Neural cell (in vitro differentiated cells): ENCODE data around the gene HOOK1. TPM values are rescaled to one million over a fixed set of nuclear protein-coding genes. Genes with fewer than 3 reads are reported as not detected.
"Not testable (repeated sequence)": the region's sequence is repeated elsewhere in the genome, so short reads cannot be mapped to it uniquely, and the experiment has no call there.

Experiments
- H2AFZ ChIP-seq: fragments of 200-600, 300-800 bp; sonication (generic), shearing (Covaris generic); 2 replicates; pipeline ENCODE4 v1.6.0; 2014; ENCODE audit warnings: low read depth, mild to moderate bottlenecking, antibody characterized with exemption, low read length, moderate library complexity
- H3F3A ChIP-seq: fragments of 200-600 bp; shearing (Covaris generic); 2 replicates; pipeline ENCODE4 v1.6.1; 2016; ENCODE audit warnings: mild to moderate bottlenecking, moderate library complexity, mixed read lengths, antibody characterized with exemption, low read length; ENCODE audit not compliant: insufficient read depth, poor library complexity, severe bottlenecking
- H3K27ac ChIP-seq: fragments of 200-600, 300-800 bp; sonication (generic), shearing (Covaris generic); 2 replicates; pipeline ENCODE4 v1.5.1; 2014; ENCODE audit warnings: mild to moderate bottlenecking, low read length, moderate library complexity
- H3K27me3 ChIP-seq: fragments of 300-800, 200-600 bp; sonication (generic), shearing (Covaris generic); 2 replicates; pipeline ENCODE4 v1.6.0; 2014; ENCODE audit warnings: mild to moderate bottlenecking, low read depth, low read length, moderate library complexity; ENCODE audit not compliant: insufficient read depth
- H3K36me3 ChIP-seq: fragments of 300-800, 200-600 bp; sonication (generic), shearing (Covaris generic); 2 replicates; pipeline ENCODE4 v1.5.1; 2014; ENCODE audit warnings: mild to moderate bottlenecking, antibody characterized with exemption, low read length, moderate library complexity; ENCODE audit not compliant: insufficient read depth
- H3K4me2 ChIP-seq: fragments of 300-800, 200-600 bp; sonication (generic), shearing (Covaris generic); 2 replicates; pipeline ENCODE4 v1.6.0; 2014; ENCODE audit warnings: mild to moderate bottlenecking, low read length
- H3K4me3 ChIP-seq: fragments of 300-800, 200-600 bp; sonication (generic), shearing (Covaris generic); 2 replicates; pipeline ENCODE4 v1.5.1; 2014; ENCODE audit warnings: mild to moderate bottlenecking, low read length, moderate library complexity
- H3K79me2 ChIP-seq: fragments of 200-600 bp; shearing (Covaris generic); replicated peaks from 2 replicates; pipeline ENCODE4 v1.6.0; 2014; ENCODE audit warnings: mild to moderate bottlenecking, low read length, moderate library complexity; ENCODE audit not compliant: insufficient read depth
- H3K9ac ChIP-seq: fragments of 300-800, 200-600 bp; sonication (generic), shearing (Covaris generic); 2 replicates; pipeline ENCODE4 v1.6.1; 2016; ENCODE audit warnings: mild to moderate bottlenecking, low read length, mixed read lengths
- H3K9me2 ChIP-seq: fragments of 200-600 bp; shearing (Covaris generic); 2 replicates; pipeline ENCODE4 v1.6.1; 2016; ENCODE audit warnings: mild to moderate bottlenecking, low read length, mixed read lengths; ENCODE audit not compliant: insufficient read depth
- H3K9me3 ChIP-seq: fragments of 200-600, 300-800 bp; sonication (generic), shearing (Covaris generic); 2 replicates; pipeline ENCODE4 v1.6.1; 2016; ENCODE audit warnings: mild to moderate bottlenecking, mixed run types, low read length, moderate library complexity, mixed read lengths
- H4K20me1 ChIP-seq: fragments of 200-600 bp; shearing (Covaris generic); 2 replicates; pipeline ENCODE4 v1.6.1; 2016; ENCODE audit warnings: mild to moderate bottlenecking, mixed run types; ENCODE audit not compliant: insufficient read depth
- EP300 ChIP-seq: fragments of 450-650 bp; conservative IDR thresholded peaks from 2 replicates; pipeline ENCODE4 v1.6.1; 2014; ENCODE audit warnings: antibody characterized with exemption, mild to moderate bottlenecking, moderate library complexity; ENCODE audit not compliant: poor library complexity, severe bottlenecking
- POLR2AphosphoS5 ChIP-seq: IDR thresholded peaks from 2 replicates; pipeline ENCODE4 v1.6.1; 2012
- RAD21 ChIP-seq: fragments of 450-650 bp; conservative IDR thresholded peaks from 2 replicates; pipeline ENCODE4 v1.6.1; 2014; ENCODE audit warnings: antibody characterized with exemption, mild to moderate bottlenecking, moderate library complexity
- SMC3 ChIP-seq: fragments of 450-650 bp; conservative IDR thresholded peaks from 2 replicates; pipeline ENCODE4 v1.6.1; 2014; ENCODE audit warnings: antibody characterized with exemption, mild to moderate bottlenecking, moderate library complexity; ENCODE audit not compliant: poor library complexity
- TAF1 ChIP-seq: IDR thresholded peaks from 2 replicates; pipeline ENCODE4 v1.6.1; 2012; ENCODE audit warnings: low read depth
- polyA plus RNA-seq: library from polyadenylated mRNA; depleted of rRNA; stranded (reverse); fragments of >200 nt; gene quantifications from 2 replicates; pipeline ENCODE4 v1.2.3, GENCODE V29; 2014
- TF ChIP-seq, protein P1 (sequence below): fragments of 450-650 bp; IDR thresholded peaks from 2 replicates; pipeline ENCODE4 v1.5.1; 2014; ENCODE audit warnings: antibody characterized with exemption, mild to moderate bottlenecking, moderate library complexity; ENCODE audit not compliant: poor library complexity, severe bottlenecking

The HOOK1 gene
- polyA plus RNA-seq, 1 donor from 2014 or later, result 27.5 TPM

DNA sequence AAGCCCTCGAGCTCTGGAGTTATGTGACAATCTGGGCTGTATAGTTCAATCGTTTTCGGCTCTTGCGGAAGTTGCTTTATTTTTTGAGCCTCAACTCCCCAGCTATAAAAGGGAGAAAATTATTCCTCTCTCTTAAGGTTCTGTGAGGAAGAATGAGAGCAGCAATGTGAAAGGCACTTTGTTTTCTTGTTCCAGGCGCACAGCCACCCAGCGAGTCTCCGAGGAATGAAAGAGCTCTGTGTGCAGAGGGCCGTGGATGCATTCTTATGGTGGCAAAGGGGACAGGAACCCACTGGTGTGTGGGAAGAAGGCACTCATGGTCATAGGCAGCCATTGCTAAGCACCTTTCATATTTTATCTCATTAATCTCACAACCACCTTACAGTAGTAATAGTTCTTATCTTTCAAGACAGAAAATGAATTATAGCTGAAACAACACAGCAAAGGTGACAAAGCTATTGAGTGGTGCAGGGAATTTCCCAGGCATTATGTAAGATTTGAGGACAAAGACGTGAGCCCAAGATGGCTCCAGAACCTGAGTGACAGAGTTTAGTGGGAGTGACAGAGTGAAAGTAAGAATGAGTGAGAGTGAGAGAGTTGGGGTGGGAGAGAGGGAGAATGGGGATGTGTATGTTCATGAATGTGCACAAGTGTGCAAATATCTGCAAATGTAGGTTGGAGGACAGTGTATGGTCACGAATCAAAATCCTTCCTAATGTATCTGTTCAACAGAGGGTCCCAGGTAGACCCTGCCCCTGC lies 102.5 kb downstream of the HOOK1 start:
- Histone ChIP-seq H3K27me3 (no peaks in the 10 kb centered on the region), H3K36me3 (no peaks in the 10 kb centered on the region), H3K9ac (no peak overlapping the region), H3K4me3 (no peak overlapping the region), H3F3A (no peaks in the 10 kb centered on the region), H4K20me1 (no peaks in the 10 kb centered on the region), H3K4me2 (no peak overlapping the region), H3K9me3 (no peaks in the 10 kb centered on the region), H2AFZ (no peak overlapping the region), H3K9me2 (no peaks in the 10 kb centered on the region), H3K79me2 (no peaks in the 10 kb centered on the region), H3K27ac (no peak overlapping the region)
- TF ChIP-seq SMC3 (no peak), TAF1 (no peak)

DNA sequence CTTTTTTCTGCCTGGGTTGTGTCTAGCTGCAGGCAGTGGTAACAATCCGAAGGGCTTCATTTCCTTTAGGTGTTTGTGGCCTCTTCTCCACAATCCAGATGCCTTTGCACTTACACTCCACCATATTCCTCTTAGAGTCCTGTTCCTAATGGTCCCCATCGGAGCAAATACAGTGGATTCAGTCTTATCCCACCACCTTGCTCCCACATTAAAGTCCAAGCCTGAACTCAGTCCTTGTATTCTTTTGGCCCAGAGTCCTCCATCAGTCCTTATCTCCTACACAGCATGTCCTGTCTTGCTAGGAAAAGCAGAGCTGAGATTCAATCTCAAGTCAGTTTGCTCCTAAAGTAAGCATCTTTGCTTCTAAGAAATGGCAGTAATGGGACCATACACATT lies 103.0 kb downstream of the HOOK1 start:
- Histone ChIP-seq H3K27me3 (no peaks in the 10 kb centered on the region), H3K9me2 (no peaks in the 10 kb centered on the region), H4K20me1 (no peaks in the 10 kb centered on the region), H3K27ac (no peak overlapping the region), H3K4me3 (no peak overlapping the region), H3K9ac (no peak overlapping the region), H2AFZ (no peak overlapping the region), H3F3A (no peaks in the 10 kb centered on the region), H3K36me3 (no peaks in the 10 kb centered on the region), H3K79me2 (no peaks in the 10 kb centered on the region), H3K9me3 (no peaks in the 10 kb centered on the region), H3K4me2 (no peak overlapping the region)
- TF ChIP-seq, protein P1, sequence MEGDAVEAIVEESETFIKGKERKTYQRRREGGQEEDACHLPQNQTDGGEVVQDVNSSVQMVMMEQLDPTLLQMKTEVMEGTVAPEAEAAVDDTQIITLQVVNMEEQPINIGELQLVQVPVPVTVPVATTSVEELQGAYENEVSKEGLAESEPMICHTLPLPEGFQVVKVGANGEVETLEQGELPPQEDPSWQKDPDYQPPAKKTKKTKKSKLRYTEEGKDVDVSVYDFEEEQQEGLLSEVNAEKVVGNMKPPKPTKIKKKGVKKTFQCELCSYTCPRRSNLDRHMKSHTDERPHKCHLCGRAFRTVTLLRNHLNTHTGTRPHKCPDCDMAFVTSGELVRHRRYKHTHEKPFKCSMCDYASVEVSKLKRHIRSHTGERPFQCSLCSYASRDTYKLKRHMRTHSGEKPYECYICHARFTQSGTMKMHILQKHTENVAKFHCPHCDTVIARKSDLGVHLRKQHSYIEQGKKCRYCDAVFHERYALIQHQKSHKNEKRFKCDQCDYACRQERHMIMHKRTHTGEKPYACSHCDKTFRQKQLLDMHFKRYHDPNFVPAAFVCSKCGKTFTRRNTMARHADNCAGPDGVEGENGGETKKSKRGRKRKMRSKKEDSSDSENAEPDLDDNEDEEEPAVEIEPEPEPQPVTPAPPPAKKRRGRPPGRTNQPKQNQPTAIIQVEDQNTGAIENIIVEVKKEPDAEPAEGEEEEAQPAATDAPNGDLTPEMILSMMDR, result no peak
- TF ChIP-seq POLR2AphosphoS5 (no peak), RAD21 (no peak)

DNA sequence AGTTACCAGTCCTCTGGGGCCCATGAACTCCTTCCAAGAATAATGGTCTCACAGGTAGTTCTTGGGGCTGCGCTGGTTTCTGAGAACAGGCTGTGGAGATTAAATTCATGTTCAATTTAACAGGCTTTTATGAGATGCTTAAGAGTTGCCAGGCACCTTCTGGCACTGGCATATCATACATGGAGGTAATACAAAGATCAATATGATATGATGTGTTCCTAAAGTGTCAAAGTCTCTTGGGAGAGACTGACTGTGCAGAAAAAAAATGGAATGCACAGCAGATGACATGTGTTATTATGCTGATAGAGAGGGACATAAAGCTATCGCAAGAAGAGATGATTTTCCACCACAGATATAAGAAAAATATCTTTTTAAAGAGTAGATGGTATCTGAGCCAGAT lies 105.0 kb downstream of the HOOK1 start:
- H3K4me2 ChIP-seq, result no peak overlapping the region
- H4K20me1 ChIP-seq, result no peaks in the 10 kb centered on the region
- H3K9me2 ChIP-seq, result no peaks in the 10 kb centered on the region
- no peaks in the 10 kb centered on the region for H3K27me3 ChIP-seq
- H2AFZ ChIP-seq, result no peak overlapping the region
- H3K4me3 ChIP-seq, result no peak overlapping the region
- H3K36me3 ChIP-seq, result no peaks in the 10 kb centered on the region
- H3K9me3 ChIP-seq, result no peaks in the 10 kb centered on the region
- H3K27ac ChIP-seq, result no peak overlapping the region
- H3F3A ChIP-seq, result no peaks in the 10 kb centered on the region
- no peaks in the 10 kb centered on the region for H3K79me2 ChIP-seq
- no peak overlapping the region for H3K9ac ChIP-seq
- no peak for TF ChIP-seq EP300

DNA sequence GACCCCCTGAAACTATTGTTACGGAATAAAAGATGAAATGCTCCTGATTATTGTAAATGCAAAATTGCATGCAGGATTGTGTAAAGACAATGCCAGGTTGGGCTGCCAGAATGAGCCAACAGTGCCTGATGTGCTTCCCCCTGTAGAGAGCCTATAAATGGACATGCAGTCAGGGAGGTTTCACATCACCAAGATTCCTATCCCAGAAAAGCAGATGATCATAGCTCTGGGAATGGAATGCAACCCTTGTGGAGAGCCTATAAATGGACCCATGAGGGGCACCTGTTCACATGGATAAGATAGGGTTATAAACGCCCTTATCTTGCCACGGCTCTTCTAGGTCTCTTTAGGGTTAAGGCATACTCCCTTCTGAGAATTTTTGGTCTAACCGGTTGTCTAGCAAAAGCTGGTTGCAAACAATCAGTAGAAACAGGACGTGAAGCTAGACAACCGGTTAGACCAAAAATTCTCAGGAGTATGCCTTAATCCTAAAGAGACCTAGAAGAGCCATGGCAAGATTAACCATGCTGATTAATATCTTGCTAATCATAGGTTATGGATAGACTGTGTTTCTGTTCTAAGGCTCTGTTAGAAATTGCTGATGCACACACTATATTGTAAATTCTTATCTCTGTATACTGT lies 106.6 kb downstream of the HOOK1 start:
- H3K9me3 ChIP-seq, H3K4me2 ChIP-seq, H3F3A ChIP-seq, H3K27ac ChIP-seq, H3K4me3 ChIP-seq, H2AFZ ChIP-seq, H3K27me3 ChIP-seq, H4K20me1 ChIP-seq, H3K36me3 ChIP-seq, H3K79me2 ChIP-seq, H3K9ac ChIP-seq, H3K9me2 ChIP-seq: not testable (repeated sequence)
